Fibroblast of lung (primary cell): ENCODE measurements around the gene SLC35E1. TPM values are rescaled to one million over a fixed set of nuclear protein-coding genes. Genes with fewer than 3 reads are reported as not detected.

ENCODE experiments used
- DNase-seq, 2 donors: peaks; one replicate each; pipeline versions ENCODE4 v3.0.0 to v3.0.0-alpha.2; 2010; ENCODE audit warnings: low read depth in 2 of 2
- H2AFZ ChIP-seq: 2 replicates; pipeline ENCODE4 v1.5.1; 2012; ENCODE audit warnings: low read length, control low read depth, inconsistent platforms
- H3K27ac ChIP-seq: 2 replicates; pipeline ENCODE4 v1.5.1; 2011; ENCODE audit warnings: low read length, control low read depth; ENCODE audit not compliant: insufficient read depth
- H3K27me3 ChIP-seq: 2 replicates; pipeline ENCODE4 v1.5.1; 2011; ENCODE audit warnings: mild to moderate bottlenecking, low read length; ENCODE audit not compliant: control insufficient read depth, insufficient read depth
- H3K36me3 ChIP-seq: 2 replicates; pipeline ENCODE4 v1.5.1; 2011; ENCODE audit warnings: low read length; ENCODE audit not compliant: control insufficient read depth, insufficient read depth
- H3K4me1 ChIP-seq: 2 replicates; pipeline ENCODE4 v1.5.1; 2011; ENCODE audit warnings: low read length; ENCODE audit not compliant: control insufficient read depth, insufficient read depth; ENCODE audit errors: extremely low read depth
- H3K4me2 ChIP-seq: 2 replicates; pipeline ENCODE4 v1.5.1; 2011; ENCODE audit warnings: low read length, control low read depth; ENCODE audit not compliant: insufficient read depth; ENCODE audit errors: extremely low read depth
- H3K4me3 ChIP-seq, 4 experiments: fragments of 200-600 bp in 1 of 4; sonication (generic) in 1 of 4; replicated peaks in 1 of 4; 2 replicates each; pipeline ENCODE4 v1.5.1; 2011 to 2016; ENCODE audit warnings: low read length in 4 of 4, low read depth in 3 of 4, mild to moderate bottlenecking in 3 of 4, control low read depth in 2 of 4, inconsistent platforms in 1 of 4, mixed read lengths in 1 of 4; ENCODE audit not compliant: insufficient read depth in 1 of 4; ENCODE audit errors: control extremely low read depth in 1 of 4
- H3K79me2 ChIP-seq: 2 replicates; pipeline ENCODE4 v1.5.1; 2012; ENCODE audit warnings: mild to moderate bottlenecking, low read length, inconsistent platforms; ENCODE audit not compliant: control insufficient read depth, insufficient read depth
- H3K9ac ChIP-seq: 2 replicates; pipeline ENCODE4 v1.5.1; 2011; ENCODE audit warnings: mild to moderate bottlenecking, low read length, control low read depth; ENCODE audit not compliant: insufficient read depth
- H3K9me3 ChIP-seq: 2 replicates; pipeline ENCODE4 v1.5.1; 2012; ENCODE audit warnings: low read depth, low read length; ENCODE audit not compliant: control insufficient read depth, insufficient read depth
- H4K20me1 ChIP-seq: 2 replicates; pipeline ENCODE4 v1.5.1; 2011; ENCODE audit warnings: low read length; ENCODE audit not compliant: control insufficient read depth, insufficient read depth; ENCODE audit errors: extremely low read depth
- CTCF ChIP-seq, 2 donors: IDR thresholded peaks in 1 of 2; conservative IDR thresholded peaks in 1 of 2; 1 replicate in 1 of 2; 2 replicates in 1 of 2; pipeline ENCODE4 v1.5.1; 2011 to 2012; ENCODE audit warnings: low read length in 2 of 2, control low read depth in 1 of 2, inconsistent platforms in 1 of 2, low read depth in 1 of 2, mild to moderate bottlenecking in 1 of 2
- EZH2 ChIP-seq: IDR thresholded peaks from 2 replicates; pipeline ENCODE4 v1.5.1; 2012; ENCODE audit warnings: low read length, control low read depth, mild to moderate bottlenecking; ENCODE audit errors: missing control alignments
- polyA plus RNA-seq, 2 donors: library from polyadenylated mRNA; depleted of rRNA in 1 of 2; stranded (reverse) in 1 of 2; unstranded in 1 of 2; fragments of >200 nt; gene quantifications; 2 replicates each; pipeline ENCODE4 v1.2.1, GENCODE V29; 2011 to 2012; ENCODE audit warnings: missing spikeins in 1 of 2
- total RNA-seq: library from RNA; depleted of rRNA; stranded (reverse); fragments of >200 nt; gene quantifications from 2 replicates; pipeline ENCODE4 v1.2.1, GENCODE V29; 2014

The SLC35E1 gene
- total and polyA plus RNA-seq, 2 donors (not counting 1 experiment from before 2014, with no cell fraction given) = 19.0 to 36.1 TPM

GRCh38 chr19:16504271-16504670, 67.9 kb downstream of the SLC35E1 start:
- H3K9me3 ChIP-seq = no peaks in the 10 kb centered on the region
- no peak overlapping the region for H3K27ac ChIP-seq
- H3K4me1 ChIP-seq = peaks cover 3% of the 10 kb centered on the region
- no peaks in the 10 kb centered on the region for H3K27me3 ChIP-seq
- H3K36me3 ChIP-seq = peaks cover 6% of the 10 kb centered on the region
- H3K79me2 ChIP-seq = no peaks in the 10 kb centered on the region
- TF ChIP-seq EZH2 (no peak), CTCF (conservative IDR thresholded peaks at IDR 0.05 in 1 of 2, IDR thresholded peaks at IDR 0.05 in 1 of 2; ENCODE audit: low read depth in 1 of 2, low read length in 2 of 2) (no peak)
- DNase-seq = no peak
- no peak overlapping the region for H3K4me3 ChIP-seq
- no peaks in the 10 kb centered on the region for H4K20me1 ChIP-seq
- no peak overlapping the region for H3K9ac ChIP-seq
- no peak overlapping the region for H2AFZ ChIP-seq
- no peak overlapping the region for H3K4me2 ChIP-seq

Other genes with a start within 250 kb of the SLC35E1 start
- gene KLF2, start 247.6 kb downstream of the SLC35E1 start, total RNA-seq = 3.3 and 19.2 TPM in 2 replicates
- 6.7 and 11.5 TPM in 2 replicates for gene KLF2, start 247.6 kb downstream of the SLC35E1 start, polyA plus RNA-seq
- 8.2 and 10.9 TPM in 2 replicates for gene EPS15L1, start 100.4 kb downstream of the SLC35E1 start, total RNA-seq
- gene EPS15L1, start 100.4 kb downstream of the SLC35E1 start, polyA plus RNA-seq = 11.3 and 16.2 TPM in 2 replicates
- not detected in 2 replicates for gene CALR3, start 76.2 kb downstream of the SLC35E1 start, total RNA-seq
- gene CALR3, start 76.2 kb downstream of the SLC35E1 start, polyA plus RNA-seq = 0.10 TPM in 1 of 2 replicates, not detected in the other
- gene C19orf44, start 76.0 kb downstream of the SLC35E1 start, total RNA-seq = 2.8 and 3.6 TPM in 2 replicates
- 2.8 and 2.9 TPM in 2 replicates for gene C19orf44, start 76.0 kb downstream of the SLC35E1 start, polyA plus RNA-seq
- 4.4 and 6.1 TPM in 2 replicates for gene CHERP, start 30.0 kb downstream of the SLC35E1 start, total RNA-seq
- gene CHERP, start 30.0 kb downstream of the SLC35E1 start, polyA plus RNA-seq = 2.4 and 5.2 TPM in 2 replicates
- gene MED26, start 55.8 kb upstream of the SLC35E1 start, total RNA-seq = 3.3 and 4.5 TPM in 2 replicates
- 3.7 TPM in 2 replicates for gene MED26, start 55.8 kb upstream of the SLC35E1 start, polyA plus RNA-seq
- 58.1 and 64.7 TPM in 2 replicates for gene SMIM7, start 87.7 kb upstream of the SLC35E1 start, total RNA-seq
- 91.4 and 104 TPM in 2 replicates for gene SMIM7, start 87.7 kb upstream of the SLC35E1 start, polyA plus RNA-seq
- gene TMEM38A, start 88.7 kb upstream of the SLC35E1 start, total RNA-seq = 1.8 and 2.0 TPM in 2 replicates
- 1.2 and 1.3 TPM in 2 replicates for gene TMEM38A, start 88.7 kb upstream of the SLC35E1 start, polyA plus RNA-seq
- gene NWD1, start 147.4 kb upstream of the SLC35E1 start, total RNA-seq = not detected in 2 replicates
- not detected in 2 replicates for gene NWD1, start 147.4 kb upstream of the SLC35E1 start, polyA plus RNA-seq